IMR-90 (cell line): ENCODE data around the gene ACTR3C. TPM values are rescaled to one million over a fixed set of nuclear protein-coding genes. Genes with fewer than 3 reads are reported as not detected.
"Not testable (repeated sequence)": the region's sequence is repeated elsewhere in the genome, so short reads cannot be mapped to it uniquely, and the experiment has no call there.

ENCODE experiments used
- ATAC-seq: fragments of 200-7000 bp; cut with Tn5 transposase; 2 replicates; pipeline ENCODE4 v1.9.1; 2020; ENCODE audit warnings: low read depth, mild to moderate bottlenecking, moderate library complexity
- BruUV-seq: library from RNA; stranded (reverse); fragments of 400-500 nt; replicated peaks from 2 replicates; lab custom pipeline; 2021; lab: Mats Ljungman, UMichigan
- CTCF ChIA-PET: fragments of 300-600 bp; formaldehyde crosslinking; extraction: SDS; loops from one replicate; lab custom pipeline; 2021; ENCODE audit warnings: antibody characterized with exemption; lab: Yijun Ruan, JAX
- POLR2A ChIA-PET: fragments of 300-600 bp; sonication (Branson Sonifier 250); formaldehyde crosslinking; loops from one replicate; lab custom pipeline; 2022; ENCODE audit warnings: antibody characterized with exemption; ENCODE audit not compliant: unreplicated experiment; lab: Charles Lee
- DNase-seq: peaks from one replicate; pipeline ENCODE4 v3.0.0; 2013
- H2AFZ ChIP-seq: replicated peaks from 2 replicates; pipeline ENCODE3; 2013; ENCODE audit warnings: low read length, mild to moderate bottlenecking; ENCODE audit not compliant: poor library complexity
- H2AK5ac ChIP-seq: 2 replicates; pipeline ENCODE4 v1.6.1; 2013; ENCODE audit warnings: low read depth, low read length, inconsistent platforms
- H2AK9ac ChIP-seq: replicated peaks from 2 replicates; pipeline ENCODE3; 2013; ENCODE audit warnings: mild to moderate bottlenecking, low read depth, low read length, moderate library complexity; ENCODE audit not compliant: poor library complexity
- H2BK120ac ChIP-seq: 2 replicates; pipeline ENCODE4 v1.6.1; 2013; ENCODE audit warnings: low read depth, low read length, inconsistent platforms
- H2BK15ac ChIP-seq: 3 replicates; pipeline ENCODE4 v1.6.1; 2013; ENCODE audit warnings: low read depth, low read length, inconsistent platforms
- H2BK20ac ChIP-seq: 2 replicates; pipeline ENCODE4 v1.6.1; 2013; ENCODE audit warnings: low read depth, mild to moderate bottlenecking, inconsistent platforms, low read length, moderate library complexity
- H2BK5ac ChIP-seq: 2 replicates; pipeline ENCODE4 v1.6.1; 2013; ENCODE audit warnings: mild to moderate bottlenecking, low read depth, low read length, inconsistent platforms; ENCODE audit not compliant: poor library complexity, severe bottlenecking
- H3K14ac ChIP-seq: replicated peaks from 2 replicates; pipeline ENCODE4 v1.6.1; 2013; ENCODE audit warnings: low read depth, low read length, inconsistent platforms
- H3K18ac ChIP-seq: 2 replicates; pipeline ENCODE4 v1.6.1; 2013; ENCODE audit warnings: low read depth, low read length, control low read depth
- H3K23ac ChIP-seq: 2 replicates; pipeline ENCODE4 v1.6.1; 2013; ENCODE audit warnings: low read depth, low read length, inconsistent platforms
- H3K27ac ChIP-seq: 2 replicates; pipeline ENCODE4 v1.5.1; 2013; ENCODE audit warnings: mild to moderate bottlenecking, control low read depth, low read length; ENCODE audit not compliant: insufficient read depth
- H3K27me3 ChIP-seq: 2 replicates; pipeline ENCODE4 v1.6.1; 2013; ENCODE audit warnings: low read length; ENCODE audit not compliant: control insufficient read depth, insufficient read depth
- H3K36me3 ChIP-seq: 2 replicates; pipeline ENCODE4 v1.6.1; 2013; ENCODE audit warnings: low read length, mixed read lengths; ENCODE audit not compliant: control insufficient read depth, insufficient read depth
- H3K4ac ChIP-seq: 2 replicates; pipeline ENCODE4 v1.6.1; 2013; ENCODE audit warnings: low read depth, low read length, inconsistent platforms
- H3K4me1 ChIP-seq: 2 replicates; pipeline ENCODE4 v1.6.1; 2013; ENCODE audit warnings: low read length, mixed read lengths; ENCODE audit not compliant: control insufficient read depth, insufficient read depth
- H3K4me2 ChIP-seq: 2 replicates; pipeline ENCODE4 v1.6.1; 2013; ENCODE audit warnings: low read depth, mild to moderate bottlenecking, control low read depth, low read length, moderate library complexity
- H3K4me3 ChIP-seq: 2 replicates; pipeline ENCODE4 v1.5.1; 2013; ENCODE audit warnings: low read depth, mild to moderate bottlenecking, control low read depth, low read length, moderate library complexity; ENCODE audit not compliant: insufficient read depth
- H3K56ac ChIP-seq: 2 replicates; pipeline ENCODE4 v1.6.1; 2013; ENCODE audit warnings: low read length, inconsistent platforms; ENCODE audit not compliant: insufficient read depth; ENCODE audit errors: extremely low read depth
- H3K79me1 ChIP-seq, 2 experiments: 2 replicates each; pipeline ENCODE4 v1.6.1; 2013; ENCODE audit warnings: low read length in 2 of 2, inconsistent platforms in 1 of 2, low read depth in 1 of 2
- H3K9ac ChIP-seq: 2 replicates; pipeline ENCODE4 v1.6.1; 2013; ENCODE audit warnings: low read depth, low read length, control low read depth
- H3K9me1 ChIP-seq: 2 replicates; pipeline ENCODE4 v1.6.1; 2013; ENCODE audit warnings: low read length, inconsistent platforms; ENCODE audit not compliant: insufficient read depth
- H3K9me3 ChIP-seq: 2 replicates; pipeline ENCODE4 v1.6.1; 2013; ENCODE audit warnings: low read length; ENCODE audit not compliant: control insufficient read depth, insufficient read depth
- H4K20me1 ChIP-seq: 2 replicates; pipeline ENCODE4 v1.6.1; 2013; ENCODE audit warnings: low read length, inconsistent platforms; ENCODE audit not compliant: insufficient read depth
- H4K5ac ChIP-seq: 2 replicates; pipeline ENCODE4 v1.6.1; 2013; ENCODE audit warnings: mild to moderate bottlenecking, low read depth, low read length, control low read depth
- H4K8ac ChIP-seq, 2 experiments: 2 replicates each; pipeline ENCODE4 v1.6.1; 2013; ENCODE audit warnings: low read depth in 2 of 2, low read length in 2 of 2, control low read depth in 1 of 2, inconsistent platforms in 1 of 2
- H4K91ac ChIP-seq: 2 replicates; pipeline ENCODE4 v1.6.1; 2013; ENCODE audit warnings: low read depth, low read length, inconsistent platforms; ENCODE audit not compliant: insufficient read depth
- WGBS, 2 experiments: methylation state at CpG; one replicate each; pipeline versions ENCODE4 v1.1.5 to v1.1.7; 2013; ENCODE audit warnings: missing lambda C conversion rate in 2 of 2; ENCODE audit not compliant: insufficient read length in 1 of 2; ENCODE audit errors: extremely low coverage in 2 of 2; 5-methylcytosine and 5-hydroxymethylcytosine counted together
- dilution Hi-C: fragments of 300-500 bp; cut with HindIII; formaldehyde crosslinking; loops from one replicate; pipeline ENCODE4 v1.14.3; 2018; ENCODE audit warnings: low sequenced_read_pairs; ENCODE audit not compliant: unreplicated experiment
- in situ Hi-C: fragments of 300-500 bp; cut with MboI; formaldehyde crosslinking; loops from 3 replicates; pipeline ENCODE4 v1.14.3; 2019; ENCODE audit warnings: low sequenced_read_pairs, inconsistent platforms, mixed read lengths
- intact Hi-C: fragments of 100-400 bp; cut with micrococcal nuclease; formaldehyde crosslinking; loops from 2 replicates; pipeline ENCODE4 v1.10.0; 2022
- polyA plus RNA-seq, 3 experiments: library from polyadenylated mRNA; depleted of rRNA; stranded (reverse); fragments of >200 nt; gene quantifications; 2 replicates each; pipeline ENCODE4 v1.2.3, GENCODE V29; 2012; ENCODE audit warnings: low replicate concordance in 1 of 3
- total RNA-seq: library from RNA; depleted of rRNA; stranded (reverse); fragments of >200 nt; gene quantifications from 2 replicates; pipeline ENCODE4 v1.2.3, GENCODE V29; 2012

Gene ACTR3C
- total and polyA plus RNA-seq, 2 of the 4 experiments (the other 2 are of a cell fraction) = not detected

DNA sequence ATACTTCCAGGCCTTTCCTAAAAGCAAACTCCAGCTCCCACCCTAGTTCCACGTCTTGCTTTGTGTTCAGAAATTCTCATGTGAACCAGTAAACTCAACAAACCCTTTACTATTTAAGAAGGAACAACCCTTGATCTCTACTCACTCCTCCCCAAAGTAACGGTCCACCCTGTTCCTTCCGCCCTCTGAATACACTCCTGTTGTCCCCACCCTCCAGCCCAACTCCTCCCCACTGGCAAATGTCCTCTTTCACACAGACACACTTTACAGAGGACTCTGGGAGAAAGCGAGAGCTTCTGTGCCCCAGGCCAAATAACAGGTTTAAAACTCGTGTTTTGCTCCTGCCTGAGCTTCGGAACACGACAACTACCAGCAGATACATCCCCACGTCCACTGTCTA lies 55.1 kb downstream of the ACTR3C start:
- H3K27ac ChIP-seq, CTCF ChIA-PET, H3K27me3 ChIP-seq, H3K18ac ChIP-seq, H3K4me3 ChIP-seq, BruUV-seq, POLR2A ChIA-PET, H2BK15ac ChIP-seq, H3K56ac ChIP-seq, DNase-seq, H2BK120ac ChIP-seq, intact Hi-C loops, in situ Hi-C loops, H3K14ac ChIP-seq, H4K20me1 ChIP-seq, H2BK20ac ChIP-seq, H4K91ac ChIP-seq, H3K9me1 ChIP-seq, H4K5ac ChIP-seq, H3K9ac ChIP-seq, H3K79me1 ChIP-seq, H3K4ac ChIP-seq, H3K23ac ChIP-seq, H3K36me3 ChIP-seq, ATAC-seq, H2AK9ac ChIP-seq, H3K4me2 ChIP-seq, H4K8ac ChIP-seq, H2AK5ac ChIP-seq, H2BK5ac ChIP-seq, dilution Hi-C loops, H3K9me3 ChIP-seq, H3K4me1 ChIP-seq, H2AFZ ChIP-seq: not testable (repeated sequence)
- WGBS, 2 experiments = no CpG with 5 or more reads among the region's 8 CpGs

DNA sequence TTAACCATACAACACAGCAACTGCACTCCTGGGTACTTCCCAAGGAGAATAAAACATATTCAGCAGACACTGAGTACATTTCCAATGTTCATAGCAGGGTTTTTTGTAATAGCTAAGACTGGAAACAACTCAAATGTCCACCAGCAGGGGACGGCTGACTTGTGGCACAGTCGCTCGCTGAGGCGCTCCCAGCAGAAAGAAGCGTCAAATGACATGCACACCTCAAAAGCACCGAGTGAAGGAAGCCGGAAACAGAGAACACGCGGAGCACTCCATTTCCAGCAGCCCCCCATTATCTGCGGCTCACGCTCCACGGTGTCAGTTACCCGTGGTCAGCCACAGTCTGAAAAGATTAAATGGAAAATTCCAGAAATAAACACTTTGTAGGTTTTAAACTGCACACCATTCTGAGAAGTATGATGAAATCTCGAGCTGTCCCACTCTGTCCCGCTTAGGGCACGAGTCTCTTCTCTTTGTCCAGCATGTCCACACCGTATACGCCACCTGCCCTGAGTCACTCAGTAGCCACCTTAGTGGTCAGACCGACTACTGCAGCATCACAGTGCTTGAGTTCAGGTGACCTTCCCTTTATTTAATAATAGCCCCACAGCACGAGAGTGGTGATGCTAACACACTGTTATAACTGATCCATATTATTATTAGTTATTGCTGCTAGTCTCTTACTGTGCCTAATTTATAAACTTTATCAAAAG lies 56.2 kb downstream of the ACTR3C start:
- H3K27ac ChIP-seq, H3K4me1 ChIP-seq, H3K18ac ChIP-seq, intact Hi-C loops, H3K23ac ChIP-seq, ATAC-seq, H3K14ac ChIP-seq, H2AK5ac ChIP-seq, H3K9me3 ChIP-seq, H3K9ac ChIP-seq, H2BK20ac ChIP-seq, H3K4me3 ChIP-seq, in situ Hi-C loops, H4K91ac ChIP-seq, H2BK5ac ChIP-seq, H3K9me1 ChIP-seq, DNase-seq, H2AK9ac ChIP-seq, H4K8ac ChIP-seq, POLR2A ChIA-PET, H2BK120ac ChIP-seq, CTCF ChIA-PET, H3K56ac ChIP-seq, H3K4ac ChIP-seq, H3K36me3 ChIP-seq, BruUV-seq, H4K20me1 ChIP-seq, H2AFZ ChIP-seq, H3K27me3 ChIP-seq, H4K5ac ChIP-seq, H3K79me1 ChIP-seq, H2BK15ac ChIP-seq, dilution Hi-C loops, H3K4me2 ChIP-seq: not testable (repeated sequence)
- WGBS, 2 experiments = no CpG with 5 or more reads among the region's 20 CpGs
